B cell (primary cell): ENCODE data around the gene NCOA7.

Experiments
- CTCF ChIP-seq: fragments of 200-600 bp; IDR thresholded peaks from one replicate; pipeline ENCODE4 v1.8.0; 2022; ENCODE audit warnings: antibody characterized with exemption, mild to moderate bottlenecking
- EZH2 ChIP-seq: IDR thresholded peaks from 2 replicates; pipeline ENCODE4 v1.6.1; 2012; ENCODE audit warnings: borderline replicate concordance, low read depth, mild to moderate bottlenecking, moderate library complexity, low read length; ENCODE audit not compliant: insufficient read depth, poor library complexity, severe bottlenecking

DNA sequence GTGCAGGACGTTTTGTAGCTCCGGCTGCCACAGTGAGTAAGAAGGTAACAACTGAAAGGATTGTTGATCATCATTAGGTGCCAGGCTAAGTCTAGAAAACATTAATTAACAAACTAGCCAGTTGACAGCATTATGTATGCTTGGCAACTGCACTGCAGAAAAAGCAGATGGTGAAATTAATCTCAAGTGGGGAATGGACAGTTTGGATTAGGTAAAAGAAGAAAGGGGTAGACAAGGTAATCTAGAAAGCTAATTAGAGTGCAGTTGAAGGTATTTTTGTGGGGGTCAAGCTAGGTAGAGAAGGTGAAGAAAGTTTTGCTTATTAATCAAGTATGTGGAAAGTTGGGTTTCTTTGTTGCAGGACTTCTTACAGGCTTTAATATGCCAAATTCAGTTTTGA, 96.2 kb downstream of the NCOA7 start:
- TF ChIP-seq CTCF (no peak), EZH2 (no peak)
